ENCODE measurements around the gene PAGR1.

DNA sequence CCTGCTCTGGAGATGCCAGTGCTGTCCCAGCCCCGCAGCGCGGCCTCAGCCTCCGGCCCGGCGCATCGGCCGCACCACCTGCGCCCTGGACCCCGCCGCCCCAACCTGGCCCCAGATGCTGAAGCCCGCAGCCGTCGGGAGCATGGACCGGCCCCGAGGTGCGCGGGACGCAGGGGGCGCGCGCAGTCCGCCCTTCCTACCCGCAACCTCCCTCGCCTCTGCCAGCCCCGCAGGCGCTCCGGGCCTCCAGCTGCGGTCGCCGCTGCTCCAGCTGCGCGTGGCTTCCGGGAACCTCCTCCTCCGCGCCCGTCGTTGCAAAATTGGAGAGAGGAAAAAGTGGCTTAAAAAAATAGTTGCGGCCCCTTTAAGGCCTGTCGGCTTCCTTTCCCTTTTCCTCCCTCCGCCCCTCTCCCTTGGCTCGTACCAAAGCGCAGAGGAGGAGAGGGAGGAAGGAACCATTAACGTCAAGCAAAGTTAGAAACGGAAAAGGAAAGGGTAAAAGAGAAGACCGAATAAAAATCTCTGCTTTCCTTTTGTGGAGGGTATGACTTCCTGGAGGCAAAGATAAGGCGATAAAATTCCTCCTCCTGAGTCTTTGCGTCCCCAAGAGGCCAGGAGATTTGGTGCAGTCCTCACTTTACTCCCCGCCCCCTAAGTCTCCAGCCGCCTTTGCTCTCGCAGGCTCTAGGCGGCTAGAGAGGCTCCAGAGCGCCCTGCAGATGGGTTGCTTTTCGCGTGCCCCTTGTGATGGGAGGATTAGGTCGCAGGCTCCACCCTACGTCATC is 47.1 kb downstream of the PAGR1 start, which contains the start of gene CDIPT:
- TF ChIP-seq, protein P1, sequence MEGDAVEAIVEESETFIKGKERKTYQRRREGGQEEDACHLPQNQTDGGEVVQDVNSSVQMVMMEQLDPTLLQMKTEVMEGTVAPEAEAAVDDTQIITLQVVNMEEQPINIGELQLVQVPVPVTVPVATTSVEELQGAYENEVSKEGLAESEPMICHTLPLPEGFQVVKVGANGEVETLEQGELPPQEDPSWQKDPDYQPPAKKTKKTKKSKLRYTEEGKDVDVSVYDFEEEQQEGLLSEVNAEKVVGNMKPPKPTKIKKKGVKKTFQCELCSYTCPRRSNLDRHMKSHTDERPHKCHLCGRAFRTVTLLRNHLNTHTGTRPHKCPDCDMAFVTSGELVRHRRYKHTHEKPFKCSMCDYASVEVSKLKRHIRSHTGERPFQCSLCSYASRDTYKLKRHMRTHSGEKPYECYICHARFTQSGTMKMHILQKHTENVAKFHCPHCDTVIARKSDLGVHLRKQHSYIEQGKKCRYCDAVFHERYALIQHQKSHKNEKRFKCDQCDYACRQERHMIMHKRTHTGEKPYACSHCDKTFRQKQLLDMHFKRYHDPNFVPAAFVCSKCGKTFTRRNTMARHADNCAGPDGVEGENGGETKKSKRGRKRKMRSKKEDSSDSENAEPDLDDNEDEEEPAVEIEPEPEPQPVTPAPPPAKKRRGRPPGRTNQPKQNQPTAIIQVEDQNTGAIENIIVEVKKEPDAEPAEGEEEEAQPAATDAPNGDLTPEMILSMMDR (IDR thresholded peaks at IDR 0.05): peak; percentile 39 to 75 (median 50)
- peak; percentile 56 for TF ChIP-seq POLR2A (IDR thresholded peaks at IDR 0.05)

All from right lobe of liver (tissue), 4 donors.